HG02981 (cell line): ENCODE measurements around the gene SNRPF.

ENCODE experiments used
- ATAC-seq: cut with Tn5 transposase; IDR thresholded peaks from one replicate; pipeline ENCODE4 v1.9.1; 2021; ENCODE audit warnings: mild to moderate bottlenecking, moderate library complexity; ENCODE audit not compliant: unreplicated experiment

SNRPF gene

GRCh38 chr12:95859344-95859816, 628 bp downstream of the SNRPF start:
- no peak for ATAC-seq

- no peak for ATAC-seq
Measured at GRCh38 chr12:95859947-95860850, 1.4 kb downstream of the SNRPF start.

- no peak for ATAC-seq
Measured at GRCh38 chr12:95862038-95862437, 3.3 kb downstream of the SNRPF start.

- no peak for ATAC-seq
Measured at GRCh38 chr12:95863337-95863736, 4.6 kb downstream of the SNRPF start.

GRCh38 chr12:95870897-95871296, 12.1 kb downstream of the SNRPF start:
- no peak for ATAC-seq

GRCh38 chr12:95874452-95874851, 15.7 kb downstream of the SNRPF start:
- no peak for ATAC-seq

- no peak for ATAC-seq
Measured at GRCh38 chr12:95877622-95878021, 18.9 kb downstream of the SNRPF start.

GRCh38 chr12:95880895-95881294, 22.1 kb downstream of the SNRPF start:
- ATAC-seq: no peak

GRCh38 chr12:95881331-95881955, 22.7 kb downstream of the SNRPF start:
- no peak for ATAC-seq

- ATAC-seq: no peak
Measured at GRCh38 chr12:95882080-95882479, 23.3 kb downstream of the SNRPF start.

- no peak for ATAC-seq
Measured at GRCh38 chr12:95882873-95883272, 24.1 kb downstream of the SNRPF start.

GRCh38 chr12:95884998-95885397, 26.2 kb downstream of the SNRPF start:
- ATAC-seq: no peak

GRCh38 chr12:95887311-95887710, 28.6 kb downstream of the SNRPF start:
- ATAC-seq: no peak

GRCh38 chr12:95890958-95891357, 32.2 kb downstream of the SNRPF start:
- ATAC-seq: no peak

- no peak for ATAC-seq
Measured at GRCh38 chr12:95896846-95897245, 38.1 kb downstream of the SNRPF start.

- no peak for ATAC-seq
Measured at GRCh38 chr12:95898081-95898480, 39.3 kb downstream of the SNRPF start.

- ATAC-seq: no peak
Measured at GRCh38 chr12:95908573-95908972, 49.8 kb downstream of the SNRPF start.

GRCh38 chr12:95909871-95910270, 51.1 kb downstream of the SNRPF start:
- no peak for ATAC-seq
